Endodermal cell (in vitro differentiated cells): ENCODE results near the gene NEU3. TPM values are rescaled to one million over a fixed set of nuclear protein-coding genes. Genes with fewer than 3 reads are reported as not detected.
"Not testable (repeated sequence)": the region's sequence is repeated elsewhere in the genome, so short reads cannot be mapped to it uniquely, and the experiment has no call there.

Source experiments
- DNase-seq: peaks from one replicate; pipeline ENCODE4 v3.0.0-alpha.2; 2017
- H3K27ac ChIP-seq: 2 replicates; pipeline ENCODE4 v1.5.1; 2013; ENCODE audit warnings: mild to moderate bottlenecking, low read depth, low read length, moderate library complexity
- H3K27me3 ChIP-seq: 2 replicates; pipeline ENCODE4 v1.6.1; 2013; ENCODE audit warnings: mild to moderate bottlenecking, low read length, moderate library complexity; ENCODE audit not compliant: insufficient read depth, control insufficient read depth, poor library complexity, severe bottlenecking
- H3K36me3 ChIP-seq: 2 replicates; pipeline ENCODE4 v1.7.0; 2013; ENCODE audit warnings: mild to moderate bottlenecking, low read length, moderate library complexity; ENCODE audit not compliant: control insufficient read depth, insufficient read depth
- H3K4me1 ChIP-seq: one replicate; pipeline ENCODE4 v1.7.0; 2013; ENCODE audit warnings: low read length; ENCODE audit not compliant: control insufficient read depth, insufficient read depth
- H3K4me3 ChIP-seq: 2 replicates; pipeline ENCODE4 v1.5.1; 2013; ENCODE audit warnings: mild to moderate bottlenecking, low read length, moderate library complexity
- H3K9ac ChIP-seq: 2 replicates; pipeline ENCODE4 v1.6.1; 2013; ENCODE audit warnings: mild to moderate bottlenecking, low read length, moderate library complexity; ENCODE audit not compliant: poor library complexity, severe bottlenecking; ENCODE audit errors: extremely low read depth
- H3K9me3 ChIP-seq: 2 replicates; pipeline ENCODE4 v1.6.1; 2013; ENCODE audit warnings: mild to moderate bottlenecking, low read length, moderate library complexity; ENCODE audit not compliant: control insufficient read depth
- H3K27ac Mint-ChIP-seq: 2 replicates; pipeline ENCODE4 v1.8.0; 2020; ENCODE audit warnings: mixed read lengths
- H3K27me3 Mint-ChIP-seq: 2 replicates; pipeline ENCODE4 v1.8.0; 2021; ENCODE audit warnings: mild to moderate bottlenecking, mixed read lengths; ENCODE audit not compliant: insufficient read depth
- H3K36me3 Mint-ChIP-seq: 2 replicates; pipeline ENCODE4 v1.8.0; 2020; ENCODE audit warnings: low read depth, mixed read lengths
- H3K4me1 Mint-ChIP-seq: 2 replicates; pipeline ENCODE4 v1.8.0; 2020; ENCODE audit warnings: mixed read lengths
- H3K4me3 Mint-ChIP-seq: 2 replicates; pipeline ENCODE4 v1.8.0; 2020; ENCODE audit warnings: mild to moderate bottlenecking, moderate library complexity, mixed read lengths
- H3K9me3 Mint-ChIP-seq: 2 replicates; pipeline ENCODE4 v1.8.0; 2020; ENCODE audit warnings: mild to moderate bottlenecking, mixed read lengths
- CTCF ChIP-seq: fragments of 200-600 bp; sonication (generic); conservative IDR thresholded peaks from 2 replicates; pipeline ENCODE4 v1.5.0; 2021; ENCODE audit warnings: antibody characterized with exemption, mild to moderate bottlenecking
- WGBS, 2 experiments: methylation state at CpG; one replicate each; pipeline versions ENCODE4 v1.1.5 to v1.1.7; 2013; ENCODE audit warnings: missing lambda C conversion rate in 2 of 2, mixed read lengths in 1 of 2; ENCODE audit not compliant: insufficient coverage in 1 of 2, insufficient read length in 1 of 2; 5-methylcytosine and 5-hydroxymethylcytosine counted together
- total RNA-seq, 2 donors: library from RNA; stranded (reverse); fragmentation: NEBNext Ultra II Directional in 1 of 2; extraction: Animal tissue kit (Norgen Biotek cat#: 25700) in 1 of 2; gene quantifications; 2 replicates in 1 of 2; 3 replicates in 1 of 2; pipeline ENCODE4 v1.2.1, GENCODE V29; 2021

Gene NEU3
- total RNA-seq, 2 donors from 2014 or later: 9.1 to 10.8 TPM

DNA sequence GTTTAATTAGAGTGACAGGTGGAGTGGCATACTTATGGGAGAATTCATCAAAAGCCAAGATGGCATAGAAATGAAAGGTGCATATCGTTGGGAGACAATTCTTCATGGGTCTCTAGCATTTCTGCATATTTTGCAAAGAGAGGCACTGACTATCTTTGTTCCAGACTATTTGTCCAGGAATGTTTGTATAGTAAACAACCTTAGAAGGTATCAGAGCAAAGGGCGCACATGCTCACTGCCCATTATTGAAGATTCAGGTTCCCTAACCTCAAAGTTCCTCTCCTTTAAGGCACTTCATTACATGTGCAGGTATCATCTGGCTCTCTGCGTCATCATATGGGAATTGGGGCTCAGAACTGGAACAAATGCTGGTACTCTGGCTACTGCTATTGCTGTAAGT is 4.7 kb upstream of the NEU3 start:
- Histone ChIP-seq H3K36me3 (peaks cover 18% of the 10 kb centered on the region), H3K4me3 (no peak overlapping the region), H3K9me3 (no peaks in the 10 kb centered on the region), H3K27ac (no peak overlapping the region), H3K9ac (no peak overlapping the region), H3K27me3 (no peaks in the 10 kb centered on the region), H3K4me1 (no peaks in the 10 kb centered on the region)
- no peak overlapping the region for H3K4me3 Mint-ChIP-seq
- peaks cover 2% of the 10 kb centered on the region for H3K27me3 Mint-ChIP-seq
- no peak for TF ChIP-seq CTCF
- no peaks in the 10 kb centered on the region for H3K9me3 Mint-ChIP-seq
- no peaks in the 10 kb centered on the region for H3K4me1 Mint-ChIP-seq
- 97% methylated on average over 3 of the region's 3 CpGs for WGBS, 2 experiments
- H3K36me3 Mint-ChIP-seq: peaks cover 7% of the 10 kb centered on the region
- DNase-seq: no peak
- H3K27ac Mint-ChIP-seq: no peak overlapping the region

DNA sequence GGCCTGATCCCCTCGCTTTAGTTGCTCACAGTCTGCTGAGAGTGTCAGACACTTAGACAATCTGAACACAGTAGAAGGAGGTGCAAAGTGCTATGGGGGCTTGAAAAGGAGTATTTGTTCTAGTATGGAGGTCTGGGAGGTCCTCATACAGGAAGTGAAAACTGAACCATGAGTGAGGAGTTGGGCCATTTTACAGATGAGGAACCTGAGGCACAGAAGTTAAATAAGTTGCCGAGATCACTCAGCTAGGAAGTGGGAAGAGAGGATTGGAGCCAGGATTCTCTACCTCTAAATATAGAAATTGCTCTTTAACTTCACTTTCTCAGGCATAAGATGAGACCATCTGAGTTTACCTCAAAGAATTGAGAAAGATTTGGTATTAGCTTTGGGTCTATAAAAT is 4.0 kb upstream of the NEU3 start:
- TF ChIP-seq CTCF: no peak
- no peak overlapping the region for H3K27ac Mint-ChIP-seq
- peaks cover 8% of the 10 kb centered on the region for H3K27me3 Mint-ChIP-seq
- peaks cover 4% of the 10 kb centered on the region for H3K4me1 Mint-ChIP-seq
- H3K9me3 Mint-ChIP-seq: no peaks in the 10 kb centered on the region
- no peaks in the 10 kb centered on the region for H3K9me3 ChIP-seq
- H3K36me3 Mint-ChIP-seq: peaks cover 6% of the 10 kb centered on the region
- H3K27me3 ChIP-seq: peaks cover 6% of the 10 kb centered on the region
- H3K4me1 ChIP-seq: no peaks in the 10 kb centered on the region
- H3K36me3 ChIP-seq: peaks cover 12% of the 10 kb centered on the region
- H3K4me3 ChIP-seq: no peak overlapping the region
- no peak overlapping the region for H3K4me3 Mint-ChIP-seq
- 89% methylated on average over 2 of the region's 2 CpGs; no CpG with 5 or more reads in 1 of the 2 experiments for WGBS, 2 experiments
- H3K9ac ChIP-seq: no peak overlapping the region
- no peak overlapping the region for H3K27ac ChIP-seq
- DNase-seq: no peak

DNA sequence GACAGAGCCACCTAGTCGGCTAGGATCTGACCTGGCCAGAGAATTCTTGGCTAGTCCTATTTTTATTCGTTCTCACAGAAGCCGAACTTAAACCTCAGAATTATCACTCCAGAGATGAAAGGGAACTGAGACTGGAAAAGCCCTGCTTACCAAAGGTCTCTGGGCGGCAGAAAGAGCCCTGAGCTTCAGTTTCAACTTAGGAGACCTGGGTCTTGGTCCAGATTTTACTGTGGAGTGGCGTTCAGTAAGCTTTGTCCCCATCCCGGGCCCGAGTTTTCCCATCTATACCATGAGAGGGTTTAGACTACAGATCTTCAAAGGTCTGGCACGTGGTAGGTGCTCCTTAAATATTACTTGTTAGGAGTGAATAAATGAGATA is 516 bp downstream of the NEU3 start:
- Histone ChIP-seq H3K27ac (no peak overlapping the region), H3K4me3 (peak overlapping the region; percentile 86), H3K36me3 (no peaks in the 10 kb centered on the region), H3K27me3 (peaks cover 47% of the 10 kb centered on the region), H3K9ac (peak overlapping the region; percentile 55), H3K4me1 (peaks cover 10% of the 10 kb centered on the region), H3K9me3 (no peaks in the 10 kb centered on the region)
- no peaks in the 10 kb centered on the region for H3K9me3 Mint-ChIP-seq
- peak overlapping the region; percentile 90 for H3K27ac Mint-ChIP-seq
- no peaks in the 10 kb centered on the region for H3K36me3 Mint-ChIP-seq
- H3K4me1 Mint-ChIP-seq: peaks cover 18% of the 10 kb centered on the region
- DNase-seq: no peak
- WGBS, 2 experiments: 8 to 16% methylated on average over 4 to 8 of the region's 8 CpGs
- peak overlapping the region; percentile 85 for H3K4me3 Mint-ChIP-seq
- H3K27me3 Mint-ChIP-seq: peaks cover 34% of the 10 kb centered on the region
- TF ChIP-seq CTCF: no peak

DNA sequence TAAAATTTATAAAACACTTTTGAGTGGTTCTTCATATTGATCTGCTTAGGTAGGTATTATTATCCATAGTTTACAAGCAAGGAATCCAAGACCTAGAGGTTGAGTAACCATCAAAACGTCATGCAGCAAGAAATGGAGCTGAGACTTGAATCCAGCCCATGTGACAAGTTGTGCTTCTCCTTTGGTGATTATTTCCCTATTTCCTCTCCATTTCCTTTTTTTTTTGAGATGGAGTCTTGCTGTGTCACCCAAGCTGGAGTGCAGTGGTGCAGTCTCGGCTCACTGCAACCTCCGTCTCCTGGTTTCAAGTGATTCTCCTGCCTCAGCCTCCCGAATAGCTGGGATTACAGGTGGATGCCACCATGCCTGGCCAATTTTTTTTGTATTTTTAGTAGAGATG is 1.4 kb downstream of the NEU3 start:
- Mint-ChIP-seq H3K4me1 (peaks cover 18% of the 10 kb centered on the region), H3K27me3 (peaks cover 39% of the 10 kb centered on the region)
- not testable (repeated sequence) for H3K9ac ChIP-seq, H3K4me3 ChIP-seq, H3K4me3 Mint-ChIP-seq, H3K9me3 ChIP-seq, H3K27ac ChIP-seq, H3K36me3 Mint-ChIP-seq, H3K36me3 ChIP-seq, DNase-seq, H3K9me3 Mint-ChIP-seq, H3K27ac Mint-ChIP-seq
- peaks cover 10% of the 10 kb centered on the region for H3K4me1 ChIP-seq
- peaks cover 56% of the 10 kb centered on the region for H3K27me3 ChIP-seq
- 94 to 100% methylated on average over 2 to 4 of the region's 4 CpGs for WGBS, 2 experiments
